GM11168 (cell line): ENCODE results near the gene NSD1.

Experiments
- in situ Hi-C: fragments of 300-500 bp; cut with MboI; formaldehyde crosslinking; loops from one replicate; pipeline ENCODE4 v1.12.0; 2022; ENCODE audit warnings: low sequenced_read_pairs; ENCODE audit not compliant: unreplicated experiment

The NSD1 gene

DNA sequence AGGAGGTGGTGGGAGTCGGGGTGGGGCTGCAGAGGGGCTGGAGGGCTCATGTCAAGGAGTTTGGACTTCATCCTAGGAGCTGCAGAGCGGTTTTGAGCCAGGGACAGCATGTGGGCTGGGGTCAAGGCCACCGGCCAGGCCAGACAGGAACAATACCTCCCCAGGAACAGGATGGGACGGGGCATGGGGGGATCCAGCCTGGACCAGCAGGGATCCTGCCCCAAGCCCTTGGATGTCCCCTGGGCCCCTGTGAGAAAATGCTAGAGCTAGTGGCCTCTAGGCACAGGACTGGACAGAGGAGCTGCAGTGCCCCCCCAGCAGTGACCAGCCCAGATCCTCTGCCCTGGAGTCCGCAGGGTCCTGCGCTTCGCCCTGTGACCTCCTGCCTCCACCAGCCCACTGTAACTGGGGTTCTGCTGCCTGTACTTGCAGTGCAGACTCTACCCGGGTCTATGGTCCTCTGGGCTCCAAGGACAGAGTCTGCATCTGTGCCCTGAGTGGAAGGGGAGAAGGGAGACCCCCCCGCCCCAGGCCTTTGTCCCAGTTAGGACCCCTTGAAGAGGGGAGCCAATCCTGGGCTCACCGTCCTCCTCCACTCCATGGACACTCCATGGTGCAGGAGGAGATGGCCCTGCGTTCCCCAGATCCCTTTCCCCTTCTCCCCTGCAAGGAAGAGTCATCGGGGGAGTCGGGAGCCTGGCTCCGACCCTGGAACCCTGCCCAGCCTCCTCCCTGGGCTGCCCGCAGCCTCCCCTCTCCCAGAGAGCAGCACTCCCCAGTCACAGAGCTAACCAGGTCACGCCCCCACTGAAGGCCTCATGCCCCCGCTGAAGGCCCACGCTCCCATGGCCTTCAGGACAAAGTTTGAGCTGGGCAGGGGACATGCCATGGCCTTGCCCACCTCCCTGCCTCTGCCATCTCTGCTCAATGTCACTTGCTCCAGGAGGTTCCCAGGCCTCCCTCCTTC, 181.1 kb downstream of the NSD1 start:
- in situ Hi-C loops = loop anchor here (5.0 to 10.0 kb wide), 2 partner anchors 50 to 68 kb away; partner anchors contain the start of gene SLC34A1

DNA sequence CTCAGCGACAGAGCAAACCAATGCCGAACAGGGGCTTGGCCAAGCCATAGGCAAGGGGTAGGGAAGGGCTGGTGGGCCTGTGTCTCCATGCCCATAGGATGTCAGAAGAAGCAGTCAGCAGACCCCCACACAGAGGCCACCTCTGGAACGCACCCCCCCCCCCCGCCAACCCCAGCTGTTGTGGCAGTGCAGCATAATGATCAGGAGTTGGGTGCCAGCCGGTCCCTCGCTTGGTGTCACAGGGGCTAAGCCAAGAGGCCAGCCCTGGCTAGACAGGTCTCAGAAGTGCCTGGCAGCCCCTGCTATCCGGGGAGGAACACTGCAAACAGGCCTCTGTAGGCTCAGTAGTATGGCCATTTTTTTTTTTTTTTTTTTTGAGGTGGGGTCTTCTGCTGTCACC, 181.8 kb downstream of the NSD1 start:
- in situ Hi-C loops = loop anchor here (5.0 to 10.0 kb wide), 2 partner anchors 49 to 67 kb away; partner anchors contain the start of gene SLC34A1

DNA sequence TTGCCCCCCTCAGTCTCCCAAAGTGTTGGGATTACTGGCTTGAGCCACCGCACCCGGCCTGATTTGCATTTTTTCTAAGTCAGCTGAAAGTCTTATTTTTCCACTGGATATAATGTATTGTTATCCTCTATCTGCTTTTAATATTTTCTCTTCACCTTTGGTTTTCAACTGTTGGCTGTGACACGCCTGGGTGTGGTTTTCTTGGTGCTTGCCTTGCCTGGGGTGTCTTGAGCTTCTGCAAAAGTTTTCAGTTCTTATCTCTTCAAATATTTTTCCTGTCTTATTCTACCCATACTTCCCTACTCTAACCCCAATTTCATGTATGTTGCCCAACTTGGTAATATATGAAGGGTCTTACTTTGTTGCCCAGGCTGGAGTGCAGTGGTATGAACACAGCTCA, 182.4 kb downstream of the NSD1 start:
- in situ Hi-C loops = loop anchor here (5.0 to 10.0 kb wide), 2 partner anchors 49 to 66 kb away; partner anchors contain the start of gene SLC34A1

GRCh38 chr5:177317959-177318377, 184.4 kb downstream of the NSD1 start:
- in situ Hi-C loops = loop anchor here (5.0 to 10.0 kb wide), 2 partner anchors 47 to 64 kb away; partner anchors contain the start of gene SLC34A1

DNA sequence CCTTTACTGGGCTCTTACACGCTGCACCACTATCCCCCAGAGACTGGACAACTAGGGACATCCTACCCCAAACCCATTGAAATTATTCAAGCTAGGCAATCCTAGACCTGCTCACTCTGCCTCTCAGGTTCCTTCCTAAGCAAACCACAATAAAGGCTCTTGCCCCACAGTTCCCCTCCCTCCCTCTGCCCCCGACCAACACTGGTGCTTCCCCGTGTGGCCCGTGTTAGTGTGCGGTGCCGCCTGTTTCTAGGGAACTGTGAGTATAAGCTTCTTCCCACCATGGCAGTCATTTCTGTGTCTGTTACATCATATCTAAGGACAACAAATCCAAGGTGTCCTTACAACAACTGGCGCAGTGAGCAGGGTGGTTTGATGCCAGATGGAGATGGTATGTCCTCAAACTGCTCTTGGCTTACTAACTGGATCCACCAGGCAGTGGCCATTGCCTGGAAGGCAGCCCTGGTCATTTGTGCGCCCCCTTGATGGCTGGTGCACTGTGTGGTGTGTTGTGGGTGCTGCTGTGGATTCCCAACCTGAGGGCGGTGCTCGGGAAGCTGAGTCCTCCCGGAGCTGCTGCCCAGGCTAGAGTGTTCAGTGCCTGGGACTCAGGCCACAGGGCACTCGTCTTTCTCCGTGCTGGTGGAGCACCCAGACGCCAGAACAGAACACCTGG, 186.5 kb downstream of the NSD1 start:
- in situ Hi-C loops = loop anchor here (5.0 to 10.0 kb wide), 2 partner anchors 45 to 62 kb away; partner anchors contain the start of gene SLC34A1

GRCh38 chr5:177320879-177321278, 187.3 kb downstream of the NSD1 start:
- in situ Hi-C loops = no loop called here

DNA sequence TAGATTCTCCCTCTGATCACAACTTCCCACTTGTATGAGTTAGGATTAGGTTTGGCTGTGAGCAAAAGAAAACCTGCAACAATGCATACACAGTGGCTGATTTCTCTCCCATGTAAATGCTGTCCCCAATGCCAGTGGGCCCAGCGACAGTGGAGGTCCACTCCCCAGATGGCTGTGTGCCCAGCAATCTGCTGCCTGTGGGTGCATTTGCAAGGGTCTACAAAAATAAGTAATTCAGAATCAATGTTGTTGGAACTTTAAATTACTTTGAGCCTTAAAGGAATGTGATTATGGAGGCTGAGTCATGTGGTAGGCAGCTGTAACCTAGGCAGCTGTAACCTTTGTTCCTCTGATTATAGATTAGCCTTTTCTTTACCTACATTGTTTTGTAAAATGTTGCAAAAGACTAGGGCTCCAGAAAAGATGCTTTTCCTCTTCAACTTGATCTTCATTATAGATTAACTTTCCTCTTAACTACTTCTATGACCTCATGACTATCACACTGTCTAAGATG, 192.4 kb downstream of the NSD1 start:
- in situ Hi-C loops = no loop called here

DNA sequence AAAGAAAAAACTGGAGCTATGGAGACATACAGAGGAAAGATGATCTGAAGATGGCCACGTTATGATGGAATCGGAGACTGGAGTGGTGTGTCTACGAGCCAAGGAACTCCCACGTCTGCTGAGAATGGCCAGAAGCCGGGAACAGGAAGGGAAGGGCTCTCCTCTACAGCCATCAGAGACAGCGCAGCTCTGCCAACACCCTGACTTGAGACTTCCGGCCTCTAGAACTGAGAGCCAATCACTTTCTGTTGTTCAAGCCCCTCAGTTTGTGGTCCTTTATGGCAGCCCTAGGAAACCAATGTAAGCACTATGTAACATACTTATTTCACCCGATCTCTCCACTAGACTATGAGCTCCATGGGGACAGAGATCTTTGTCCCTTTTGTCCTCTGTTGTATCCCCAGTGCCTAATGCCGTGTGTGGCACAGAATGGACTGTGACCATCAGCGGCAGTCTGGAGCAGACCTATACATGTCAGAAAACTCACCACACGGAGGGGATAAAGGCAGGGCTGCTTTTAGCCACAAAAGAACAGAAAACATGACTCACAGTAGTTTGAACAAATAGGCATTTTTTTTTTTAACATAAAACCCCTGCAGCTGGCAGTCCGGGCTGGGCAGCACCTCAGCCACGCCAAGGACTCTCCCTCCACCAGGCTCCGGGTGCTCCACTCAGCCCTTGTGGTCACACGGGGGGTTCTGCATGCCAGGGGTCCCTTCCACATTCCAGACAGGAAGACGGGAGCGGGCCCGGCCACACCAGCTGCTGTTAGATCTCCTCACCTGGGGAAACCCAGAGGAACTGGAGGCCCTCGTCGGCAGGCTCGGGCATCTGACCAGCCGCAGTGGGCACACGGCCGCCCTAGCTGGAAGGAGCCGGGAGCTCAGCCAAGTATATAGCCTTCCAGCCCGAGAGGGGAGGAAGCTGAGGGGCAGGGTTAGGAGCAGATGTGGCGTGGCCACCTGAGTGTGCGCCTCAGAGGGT, 194.3 kb downstream of the NSD1 start:
- in situ Hi-C loops = no loop called here

DNA sequence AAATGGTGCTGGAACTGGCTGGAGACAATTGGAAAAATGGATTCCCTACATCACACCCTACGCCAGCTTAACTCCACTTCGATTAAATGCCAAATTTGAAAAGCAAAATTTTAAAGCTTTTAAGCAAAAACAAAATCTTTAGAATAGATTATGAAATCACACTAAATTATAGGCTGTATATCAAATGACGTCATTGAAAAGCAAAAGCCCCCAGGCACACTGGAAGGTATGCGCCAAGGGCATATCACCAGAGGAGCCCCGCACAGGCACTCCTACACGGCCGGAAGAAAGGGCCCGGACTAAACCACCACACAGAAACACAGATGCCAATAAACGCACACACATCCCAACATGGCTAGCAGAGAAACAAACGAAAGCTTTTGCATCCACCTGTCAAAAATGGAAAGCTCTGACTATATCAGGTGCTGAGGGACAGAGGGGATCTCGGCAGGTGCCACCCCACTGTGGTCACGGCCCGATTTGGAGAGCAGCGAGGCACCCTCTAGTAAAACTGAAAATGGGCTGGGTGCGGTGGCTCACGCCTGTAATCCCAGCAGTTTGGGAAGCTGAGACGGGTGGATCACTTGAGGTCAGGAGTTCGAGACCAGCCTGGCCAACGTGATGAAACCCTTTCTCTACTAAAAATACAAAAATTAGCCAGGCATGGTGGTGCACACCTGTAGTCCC, 195.1 kb downstream of the NSD1 start:
- in situ Hi-C loops = no loop called here

GRCh38 chr5:177329883-177330282, 196.3 kb downstream of the NSD1 start:
- in situ Hi-C loops = no loop called here

GRCh38 chr5:177330991-177331842, 197.6 kb downstream of the NSD1 start:
- in situ Hi-C loops = no loop called here

GRCh38 chr5:177332031-177332895, 198.7 kb downstream of the NSD1 start:
- in situ Hi-C loops = no loop called here

GRCh38 chr5:177332896-177333260, 199.3 kb downstream of the NSD1 start:
- in situ Hi-C loops = no loop called here

- in situ Hi-C loops = no loop called here
Measured at GRCh38 chr5:177333420-177334154, 200.0 kb downstream of the NSD1 start.

DNA sequence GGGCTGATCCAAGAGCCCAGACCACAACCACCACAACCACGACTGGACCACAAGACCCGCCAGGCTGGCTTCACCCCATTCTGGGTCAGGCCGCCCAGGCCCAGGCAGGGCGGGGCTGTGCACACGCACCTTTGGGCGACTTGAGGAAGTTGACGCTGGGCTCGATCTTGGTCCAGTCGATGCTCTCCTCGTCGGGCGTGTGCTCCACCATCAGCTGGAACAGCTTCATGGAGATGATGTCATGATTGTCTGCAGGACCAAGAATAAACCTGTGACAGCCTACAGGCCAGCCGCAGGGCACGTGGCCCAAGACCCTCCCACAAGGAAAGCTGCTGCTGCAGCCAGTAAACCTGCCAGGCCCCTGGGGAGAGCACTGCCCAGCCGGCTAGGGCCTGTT, 200.6 kb downstream of the NSD1 start:
- in situ Hi-C loops = no loop called here
